IMR-90 (cell line): ENCODE results near the gene ZBTB25. TPM values are rescaled to one million over a fixed set of nuclear protein-coding genes. Genes with fewer than 3 reads are reported as not detected.
A peak's percentile ranks its signal among the peaks of the same experiment; 100 is the strongest.

ENCODE experiments used
- ATAC-seq: fragments of 200-7000 bp; cut with Tn5 transposase; 2 replicates; pipeline ENCODE4 v1.9.1; 2020; ENCODE audit warnings: low read depth, mild to moderate bottlenecking, moderate library complexity
- Bru-seq: library from RNA; stranded (reverse); fragments of 400-500 nt; gene quantifications from one replicate; lab custom pipeline; 2021; lab: Mats Ljungman, UMichigan
- BruChase-seq, 2 experiments: library from RNA; stranded (reverse); fragments of 400-500 nt; gene quantifications; one replicate each; lab custom pipeline; 2021; lab: Mats Ljungman, UMichigan
- BruUV-seq: library from RNA; stranded (reverse); fragments of 400-500 nt; replicated peaks from 2 replicates; lab custom pipeline; 2021; lab: Mats Ljungman, UMichigan
- CTCF ChIA-PET: fragments of 300-600 bp; formaldehyde crosslinking; extraction: SDS; loops from one replicate; lab custom pipeline; 2021; ENCODE audit warnings: antibody characterized with exemption; lab: Yijun Ruan, JAX
- POLR2A ChIA-PET: fragments of 300-600 bp; sonication (Branson Sonifier 250); formaldehyde crosslinking; loops from one replicate; lab custom pipeline; 2022; ENCODE audit warnings: antibody characterized with exemption; ENCODE audit not compliant: unreplicated experiment; lab: Charles Lee
- DNase-seq: peaks from one replicate; pipeline ENCODE4 v3.0.0; 2013
- H2AFZ ChIP-seq: replicated peaks from 2 replicates; pipeline ENCODE3; 2013; ENCODE audit warnings: low read length, mild to moderate bottlenecking; ENCODE audit not compliant: poor library complexity
- H2AK5ac ChIP-seq: 2 replicates; pipeline ENCODE4 v1.6.1; 2013; ENCODE audit warnings: low read depth, low read length, inconsistent platforms
- H2AK9ac ChIP-seq: replicated peaks from 2 replicates; pipeline ENCODE3; 2013; ENCODE audit warnings: mild to moderate bottlenecking, low read depth, low read length, moderate library complexity; ENCODE audit not compliant: poor library complexity
- H2BK120ac ChIP-seq: 2 replicates; pipeline ENCODE4 v1.6.1; 2013; ENCODE audit warnings: low read depth, low read length, inconsistent platforms
- H2BK15ac ChIP-seq: 3 replicates; pipeline ENCODE4 v1.6.1; 2013; ENCODE audit warnings: low read depth, low read length, inconsistent platforms
- H2BK20ac ChIP-seq: 2 replicates; pipeline ENCODE4 v1.6.1; 2013; ENCODE audit warnings: low read depth, mild to moderate bottlenecking, inconsistent platforms, low read length, moderate library complexity
- H2BK5ac ChIP-seq: 2 replicates; pipeline ENCODE4 v1.6.1; 2013; ENCODE audit warnings: mild to moderate bottlenecking, low read depth, low read length, inconsistent platforms; ENCODE audit not compliant: poor library complexity, severe bottlenecking
- H3K14ac ChIP-seq: replicated peaks from 2 replicates; pipeline ENCODE4 v1.6.1; 2013; ENCODE audit warnings: low read depth, low read length, inconsistent platforms
- H3K18ac ChIP-seq: 2 replicates; pipeline ENCODE4 v1.6.1; 2013; ENCODE audit warnings: low read depth, low read length, control low read depth
- H3K23ac ChIP-seq: 2 replicates; pipeline ENCODE4 v1.6.1; 2013; ENCODE audit warnings: low read depth, low read length, inconsistent platforms
- H3K27ac ChIP-seq: 2 replicates; pipeline ENCODE4 v1.5.1; 2013; ENCODE audit warnings: mild to moderate bottlenecking, control low read depth, low read length; ENCODE audit not compliant: insufficient read depth
- H3K27me3 ChIP-seq: 2 replicates; pipeline ENCODE4 v1.6.1; 2013; ENCODE audit warnings: low read length; ENCODE audit not compliant: control insufficient read depth, insufficient read depth
- H3K36me3 ChIP-seq: 2 replicates; pipeline ENCODE4 v1.6.1; 2013; ENCODE audit warnings: low read length, mixed read lengths; ENCODE audit not compliant: control insufficient read depth, insufficient read depth
- H3K4ac ChIP-seq: 2 replicates; pipeline ENCODE4 v1.6.1; 2013; ENCODE audit warnings: low read depth, low read length, inconsistent platforms
- H3K4me1 ChIP-seq: 2 replicates; pipeline ENCODE4 v1.6.1; 2013; ENCODE audit warnings: low read length, mixed read lengths; ENCODE audit not compliant: control insufficient read depth, insufficient read depth
- H3K4me2 ChIP-seq: 2 replicates; pipeline ENCODE4 v1.6.1; 2013; ENCODE audit warnings: low read depth, mild to moderate bottlenecking, control low read depth, low read length, moderate library complexity
- H3K4me3 ChIP-seq: 2 replicates; pipeline ENCODE4 v1.5.1; 2013; ENCODE audit warnings: low read depth, mild to moderate bottlenecking, control low read depth, low read length, moderate library complexity; ENCODE audit not compliant: insufficient read depth
- H3K56ac ChIP-seq: 2 replicates; pipeline ENCODE4 v1.6.1; 2013; ENCODE audit warnings: low read length, inconsistent platforms; ENCODE audit not compliant: insufficient read depth; ENCODE audit errors: extremely low read depth
- H3K79me1 ChIP-seq, 2 experiments: 2 replicates each; pipeline ENCODE4 v1.6.1; 2013; ENCODE audit warnings: low read length in 2 of 2, inconsistent platforms in 1 of 2, low read depth in 1 of 2
- H3K9ac ChIP-seq: 2 replicates; pipeline ENCODE4 v1.6.1; 2013; ENCODE audit warnings: low read depth, low read length, control low read depth
- H3K9me1 ChIP-seq: 2 replicates; pipeline ENCODE4 v1.6.1; 2013; ENCODE audit warnings: low read length, inconsistent platforms; ENCODE audit not compliant: insufficient read depth
- H3K9me3 ChIP-seq: 2 replicates; pipeline ENCODE4 v1.6.1; 2013; ENCODE audit warnings: low read length; ENCODE audit not compliant: control insufficient read depth, insufficient read depth
- H4K20me1 ChIP-seq: 2 replicates; pipeline ENCODE4 v1.6.1; 2013; ENCODE audit warnings: low read length, inconsistent platforms; ENCODE audit not compliant: insufficient read depth
- H4K5ac ChIP-seq: 2 replicates; pipeline ENCODE4 v1.6.1; 2013; ENCODE audit warnings: mild to moderate bottlenecking, low read depth, low read length, control low read depth
- H4K8ac ChIP-seq, 2 experiments: 2 replicates each; pipeline ENCODE4 v1.6.1; 2013; ENCODE audit warnings: low read depth in 2 of 2, low read length in 2 of 2, control low read depth in 1 of 2, inconsistent platforms in 1 of 2
- H4K91ac ChIP-seq: 2 replicates; pipeline ENCODE4 v1.6.1; 2013; ENCODE audit warnings: low read depth, low read length, inconsistent platforms; ENCODE audit not compliant: insufficient read depth
- BHLHE40 ChIP-seq: fragments of 150-350 bp; IDR thresholded peaks from 2 replicates; pipeline ENCODE4 v1.6.1; 2016; ENCODE audit warnings: mild to moderate bottlenecking, low read depth, low read length
- CEBPB ChIP-seq: IDR thresholded peaks from 2 replicates; pipeline ENCODE4 v1.6.1; 2012; ENCODE audit warnings: low read depth, low read length, improper control_type of control experiment
- CHD1 ChIP-seq: IDR thresholded peaks from 2 replicates; pipeline ENCODE4 v1.6.1; 2012; ENCODE audit warnings: low read depth, low read length, improper control_type of control experiment
- NFE2L2 ChIP-seq: fragments of 150-350 bp; IDR thresholded peaks from 2 replicates; pipeline ENCODE4 v1.6.1; 2016; ENCODE audit warnings: low read depth, mild to moderate bottlenecking, low read length
- POLR2A ChIP-seq: IDR thresholded peaks from 2 replicates; pipeline ENCODE4 v1.6.1; 2012; ENCODE audit warnings: mild to moderate bottlenecking, low read depth, low read length
- RAD21 ChIP-seq: IDR thresholded peaks from 2 replicates; pipeline ENCODE4 v1.6.1; 2012; ENCODE audit warnings: low read length, improper control_type of control experiment
- RCOR1 ChIP-seq: IDR thresholded peaks from 2 replicates; pipeline ENCODE4 v1.6.1; 2012; ENCODE audit warnings: mild to moderate bottlenecking, low read length, improper control_type of control experiment; ENCODE audit not compliant: insufficient replicate concordance
- RFX5 ChIP-seq: IDR thresholded peaks from 2 replicates; pipeline ENCODE4 v1.8.0; 2012; ENCODE audit warnings: low read depth, mild to moderate bottlenecking, low read length, moderate library complexity
- USF2 ChIP-seq: fragments of 150-350 bp; IDR thresholded peaks from 2 replicates; pipeline ENCODE4 v1.6.1; 2017; ENCODE audit warnings: mild to moderate bottlenecking, antibody characterized with exemption, low read length, low read depth
- WGBS, 2 experiments: methylation state at CpG; one replicate each; pipeline versions ENCODE4 v1.1.5 to v1.1.7; 2013; ENCODE audit warnings: missing lambda C conversion rate in 2 of 2; ENCODE audit not compliant: insufficient read length in 1 of 2; ENCODE audit errors: extremely low coverage in 2 of 2; 5-methylcytosine and 5-hydroxymethylcytosine counted together
- dilution Hi-C: fragments of 300-500 bp; cut with HindIII; formaldehyde crosslinking; loops from one replicate; pipeline ENCODE4 v1.14.3; 2018; ENCODE audit warnings: low sequenced_read_pairs; ENCODE audit not compliant: unreplicated experiment
- in situ Hi-C: fragments of 300-500 bp; cut with MboI; formaldehyde crosslinking; loops from 3 replicates; pipeline ENCODE4 v1.14.3; 2019; ENCODE audit warnings: low sequenced_read_pairs, inconsistent platforms, mixed read lengths
- intact Hi-C: fragments of 100-400 bp; cut with micrococcal nuclease; formaldehyde crosslinking; loops from 2 replicates; pipeline ENCODE4 v1.10.0; 2022
- long read RNA-seq: library from polyadenylated mRNA; unstranded; transcript quantifications from one replicate; pipeline ENCODE4 v2.0.0, GENCODE V29; 2021; ENCODE audit not compliant: unreplicated experiment
- polyA plus RNA-seq, 3 experiments: library from polyadenylated mRNA; depleted of rRNA; stranded (reverse); fragments of >200 nt; gene quantifications; 2 replicates each; pipeline ENCODE4 v1.2.3, GENCODE V29; 2012; ENCODE audit warnings: low replicate concordance in 1 of 3
- total RNA-seq: library from RNA; depleted of rRNA; stranded (reverse); fragments of >200 nt; gene quantifications from 2 replicates; pipeline ENCODE4 v1.2.3, GENCODE V29; 2012; rRNA removed
- TF ChIP-seq, protein P1 (sequence below): fragments of 150-350 bp; IDR thresholded peaks from 2 replicates; pipeline ENCODE4 v1.6.1; 2016; ENCODE audit warnings: low read depth, mild to moderate bottlenecking, low read length, moderate library complexity, borderline replicate concordance

Gene ZBTB25, protein sequence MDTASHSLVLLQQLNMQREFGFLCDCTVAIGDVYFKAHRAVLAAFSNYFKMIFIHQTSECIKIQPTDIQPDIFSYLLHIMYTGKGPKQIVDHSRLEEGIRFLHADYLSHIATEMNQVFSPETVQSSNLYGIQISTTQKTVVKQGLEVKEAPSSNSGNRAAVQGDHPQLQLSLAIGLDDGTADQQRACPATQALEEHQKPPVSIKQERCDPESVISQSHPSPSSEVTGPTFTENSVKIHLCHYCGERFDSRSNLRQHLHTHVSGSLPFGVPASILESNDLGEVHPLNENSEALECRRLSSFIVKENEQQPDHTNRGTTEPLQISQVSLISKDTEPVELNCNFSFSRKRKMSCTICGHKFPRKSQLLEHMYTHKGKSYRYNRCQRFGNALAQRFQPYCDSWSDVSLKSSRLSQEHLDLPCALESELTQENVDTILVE
- total RNA-seq (4.2 and 6.6 TPM in 2 replicates), polyA plus RNA-seq (2012; rRNA removed) (4.2 and 4.4 TPM in 2 replicates), Bru-seq, nascent RNA (percentile 63 among the genes with signal in this experiment), BruChase-seq, experiment 1, labeled RNA remaining after a 6-hour chase (percentile 70 among the genes with signal in this experiment), BruChase-seq, experiment 2, labeled RNA remaining after a 2-hour chase (percentile 71 among the genes with signal in this experiment)
- polyA plus RNA-seq (2012; cell fraction: cytosol; rRNA removed), result 0.94 and 1.2 TPM in 2 replicates
- 5.3 and 16.5 TPM in 2 replicates for polyA plus RNA-seq (2012; cell fraction: nucleus; rRNA removed; ENCODE audit: low replicate concordance)
- long read RNA-seq, partial matches to known transcripts, result 0 of 4 reads
- long read RNA-seq, other reads (novel, unspliced or antisense), result 2 of 4 reads

DNA sequence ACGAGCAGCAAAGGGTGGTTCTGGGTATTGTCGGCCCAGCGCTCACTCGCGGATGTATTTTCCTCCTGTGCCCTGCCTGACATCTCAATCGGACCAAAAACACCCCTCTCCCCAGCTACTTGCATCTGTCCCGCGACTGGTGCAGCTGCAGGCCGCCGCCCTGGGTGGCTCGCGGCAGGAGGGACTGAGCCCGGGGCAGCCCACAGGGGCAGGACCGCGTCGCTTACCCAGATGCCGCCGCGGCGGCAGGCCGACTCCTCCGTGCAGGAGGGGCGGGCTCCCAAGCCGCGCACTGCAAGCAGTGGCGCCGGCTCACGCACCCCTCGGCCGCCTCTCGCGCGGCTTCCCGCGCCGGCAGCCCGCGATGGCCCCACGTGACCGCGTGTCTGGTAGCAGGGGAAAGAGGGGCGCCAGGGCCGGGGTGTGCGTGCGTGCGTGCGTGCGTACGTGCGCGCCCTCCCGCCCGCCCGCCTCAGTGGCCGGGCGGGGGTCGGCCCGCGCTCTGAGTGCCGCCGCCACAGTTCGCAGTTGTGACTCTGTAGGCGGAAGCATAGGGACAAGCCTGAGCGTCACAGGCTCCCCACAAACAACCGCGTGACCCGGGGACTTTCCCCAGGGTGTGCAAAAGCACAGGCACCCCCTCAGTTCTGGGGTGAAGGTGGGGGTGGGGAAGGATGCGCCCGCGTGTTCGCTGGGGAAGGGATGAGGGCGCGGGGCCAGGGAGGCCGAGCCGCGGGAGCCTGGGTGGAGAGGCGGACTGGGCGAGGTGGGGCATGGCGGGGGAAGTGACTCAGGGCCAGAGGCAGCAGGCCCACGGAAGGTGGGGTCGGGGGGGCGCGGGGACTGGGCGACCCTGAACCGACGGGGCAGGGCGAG lies at the start of gene ZBTB25:
Gene ZBTB25 (minus strand): TSS at position 405 of the 876 bp plus-strand sequence. CDS start 13,305 bp downstream, outside the sequence.
- Histone ChIP-seq H3K4me2 (peak within 1 kb of the TSS; percentile 96), H4K91ac (peak within 1 kb of the TSS; percentile 96), H2BK5ac (peak within 1 kb of the TSS; percentile 100), H3K23ac (peak within 1 kb of the TSS; percentile 99), H2BK15ac (peak within 1 kb of the TSS; percentile 74; the same call in 2 of the 3 replicates), H3K14ac (peak within 1 kb of the TSS; percentile 99), H2AK5ac (peak within 1 kb of the TSS; percentile 99), H3K9me1 (peaks cover 14% of the 10 kb centered on the region), H3K79me1 (peaks cover 18 to 60% of the 10 kb centered on the region in 2 experiments), H4K5ac (peak within 1 kb of the TSS; percentile 99), H3K36me3 (no peaks in the 10 kb centered on the region), H3K4me1 (peaks cover 14% of the 10 kb centered on the region), H3K27me3 (no peaks in the 10 kb centered on the region), H2AFZ (peak within 1 kb of the TSS; percentile 97), H3K4ac (peak within 1 kb of the TSS; percentile 100), H4K8ac (peak within 1 kb of the TSS; percentile 96 to 99), H3K27ac (peak within 1 kb of the TSS; percentile 100), H3K9ac (peak within 1 kb of the TSS; percentile 99), H2BK20ac (peak within 1 kb of the TSS; percentile 42; the same call in 1 of the 2 replicates), H3K56ac (peak within 1 kb of the TSS; percentile 97), H4K20me1 (peaks cover 34% of the 10 kb centered on the region), H2BK120ac (peak within 1 kb of the TSS; percentile 88), H3K9me3 (no peaks in the 10 kb centered on the region), H2AK9ac (peak within 1 kb of the TSS; percentile 99), H3K4me3 (peak within 1 kb of the TSS; percentile 87), H3K18ac (peak within 1 kb of the TSS; percentile 97)
- 1% methylated on average over 29 of the region's 87 CpGs; no CpG with 5 or more reads in 1 of the 2 experiments for WGBS, 2 experiments
- no TSS peak for BruUV-seq
- intact Hi-C loops, result loop anchor here (2.0 kb wide), 2 partner anchors 133 to 259 kb away; no protein-coding TSS in a partner anchor
- dilution Hi-C loops, result no loop called here
- ATAC-seq (peak; percentile 75), DNase-seq (peak; percentile 93)
- CTCF ChIA-PET, result interaction anchor here (1.0 to 1.4 kb wide), 2 partner anchors 12 to 40 kb away, joined by 3 read pairs; no protein-coding TSS in a partner anchor
- in situ Hi-C loops, result no loop called here
- POLR2A ChIA-PET, result interaction anchor here (0.6 to 0.7 kb wide), 3 partner anchors 165 to 179 kb away, joined by 3 to 6 read pairs (median 4); no protein-coding TSS in a partner anchor
- TF ChIP-seq CEBPB (no peak), RCOR1 (no peak), RAD21 (no peak), POLR2A (peak; percentile 72), USF2 (peak; percentile 97), BHLHE40 (peak; percentile 66), NFE2L2 (0 out of 2 replicates have a peak, but pooled peaks have one; percentile 4), CHD1 (peak; percentile 15; the same call in 1 of the 2 replicates), RFX5 (no peak)
- TF ChIP-seq, protein P1, sequence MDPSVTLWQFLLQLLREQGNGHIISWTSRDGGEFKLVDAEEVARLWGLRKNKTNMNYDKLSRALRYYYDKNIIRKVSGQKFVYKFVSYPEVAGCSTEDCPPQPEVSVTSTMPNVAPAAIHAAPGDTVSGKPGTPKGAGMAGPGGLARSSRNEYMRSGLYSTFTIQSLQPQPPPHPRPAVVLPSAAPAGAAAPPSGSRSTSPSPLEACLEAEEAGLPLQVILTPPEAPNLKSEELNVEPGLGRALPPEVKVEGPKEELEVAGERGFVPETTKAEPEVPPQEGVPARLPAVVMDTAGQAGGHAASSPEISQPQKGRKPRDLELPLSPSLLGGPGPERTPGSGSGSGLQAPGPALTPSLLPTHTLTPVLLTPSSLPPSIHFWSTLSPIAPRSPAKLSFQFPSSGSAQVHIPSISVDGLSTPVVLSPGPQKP, result no peak
